Fibroblast of skin of back (primary cell): ENCODE measurements around the gene THEMIS2.

Experiments
- DNase-seq: peaks from one replicate; pipeline ENCODE4 v3.0.0-alpha.2; 2013

Gene THEMIS2

GRCh38 chr1:27886744-27887143, 14.4 kb downstream of the THEMIS2 start:
- no peak for DNase-seq

- no peak for DNase-seq
Observed at GRCh38 chr1:27887215-27888021, 15.1 kb downstream of the THEMIS2 start.

- no peak for DNase-seq
Observed at GRCh38 chr1:27889506-27889905, 17.2 kb downstream of the THEMIS2 start.

- no peak for DNase-seq
Observed at GRCh38 chr1:27891196-27891889, 19.0 kb downstream of the THEMIS2 start.

- DNase-seq: no peak
Observed at GRCh38 chr1:27894521-27894920, 22.2 kb downstream of the THEMIS2 start.

GRCh38 chr1:27906759-27907158, 34.4 kb downstream of the THEMIS2 start:
- DNase-seq: no peak

- DNase-seq: no peak
Observed at GRCh38 chr1:27912429-27912828, 40.1 kb downstream of the THEMIS2 start.

- DNase-seq: no peak
Observed at GRCh38 chr1:27915082-27915575, 42.8 kb downstream of the THEMIS2 start.

- DNase-seq: no peak
Observed at GRCh38 chr1:27922272-27922671, 49.9 kb downstream of the THEMIS2 start.

GRCh38 chr1:27928216-27928954, 56.0 kb downstream of the THEMIS2 start:
- DNase-seq: no peak

- DNase-seq: no peak
Observed at GRCh38 chr1:27931184-27931583, 58.8 kb downstream of the THEMIS2 start.

GRCh38 chr1:27931759-27932158, 59.4 kb downstream of the THEMIS2 start:
- no peak for DNase-seq

- peak; percentile 14 for DNase-seq
Observed at GRCh38 chr1:27934818-27935549, 62.6 kb downstream of the THEMIS2 start, which contains the start of gene SMPDL3B. Gene SMPDL3B, plus strand, starts transcription at chr1:27935000. Its CDS starts 184 bp downstream, at chr1:27935184.

GRCh38 chr1:27935721-27936120, 63.4 kb downstream of the THEMIS2 start:
- DNase-seq: no peak
